Heart left ventricle (tissue), 16 donors: ENCODE results near the gene SH3BP4. TPM values are rescaled to one million over a fixed set of nuclear protein-coding genes. Genes with fewer than 3 reads are reported as not detected.

Experiments
- ATAC-seq, 4 donors: fragments of 200-7000 bp; cut with Tn5 transposase; one replicate each; pipeline ENCODE4 v1.9.1; 2020 to 2022; ENCODE audit warnings: moderate library complexity in 4 of 4, mild to moderate bottlenecking in 3 of 4, moderate number of reproducible peaks in 1 of 4
- DNase-seq, 5 donors: peaks; one replicate each; pipeline ENCODE4 v3.0.0-alpha.2; 2020
- H3K27ac ChIP-seq, 12 donors: fragments of 200-600 bp; sonication (generic) in 4 of 12; one replicate each; pipeline versions ENCODE4 v1.5.0 to v1.8.0; 2016 to 2022; ENCODE audit warnings: mild to moderate bottlenecking in 2 of 12
- H3K27me3 ChIP-seq, 9 donors: fragments of 200-600 bp; sonication (generic) in 2 of 9; one replicate each; pipeline versions ENCODE4 v1.5.1 to v1.8.0; 2016 to 2022; ENCODE audit warnings: mild to moderate bottlenecking in 3 of 9
- H3K36me3 ChIP-seq, 9 donors: fragments of 200-600 bp; sonication (generic) in 2 of 9; one replicate each; pipeline versions ENCODE4 v1.5.0 to v1.8.0; 2018 to 2022; ENCODE audit warnings: mild to moderate bottlenecking in 2 of 9
- H3K4me1 ChIP-seq, 12 donors: fragments of 200-600 bp; sonication (generic) in 4 of 12; one replicate each; pipeline versions ENCODE4 v1.5.0 to v1.8.0; 2016 to 2022; ENCODE audit warnings: mild to moderate bottlenecking in 3 of 12
- H3K4me3 ChIP-seq, 12 donors: fragments of 200-600 bp; sonication (generic) in 4 of 12; one replicate each; pipeline versions ENCODE4 v1.5.0 to v1.8.0; 2017 to 2022; ENCODE audit warnings: mild to moderate bottlenecking in 9 of 12, moderate library complexity in 4 of 12
- H3K9me3 ChIP-seq, 12 donors: fragments of 200-600 bp; sonication (generic) in 4 of 12; one replicate each; pipeline versions ENCODE4 v1.5.0 to v1.8.0; 2016 to 2022; ENCODE audit warnings: mild to moderate bottlenecking in 1 of 12
- POLR2A ChIP-seq, 2 donors: fragments of 450-650 bp; IDR thresholded peaks; one replicate each; pipeline ENCODE4 v1.6.1; 2017; ENCODE audit warnings: antibody characterized with exemption in 2 of 2, mild to moderate bottlenecking in 2 of 2, moderate library complexity in 2 of 2
- WGBS, 4 donors: extraction: QIAGEN DNeasy Blood & Tissue Kit in 2 of 4; methylation state at CpG; one replicate each; pipeline versions ENCODE4 v1.1.5 to v1.1.7; 2013 to 2018; 5-methylcytosine and 5-hydroxymethylcytosine counted together
- intact Hi-C, 10 donors: fragments of 100-400 bp; cut with DNase I; formaldehyde crosslinking; loops; one replicate each; pipeline versions ENCODE4 v1.11.1 to v1.14.2; 2022
- polyA plus RNA-seq, 2 donors: library from polyadenylated mRNA; stranded (reverse); fragments of 200-250 nt; gene quantifications; one replicate each; pipeline ENCODE4 v1.2.3, GENCODE V29; 2013
- total RNA-seq, 9 donors: library from RNA; depleted of rRNA in 2 of 9; stranded (reverse); fragments of >200 nt in 2 of 9; fragmentation: NEBNext Ultra II Directional in 3 of 9; extraction: Animal tissue kit (Norgen Biotek cat#: 25700) in 3 of 9; gene quantifications; one replicate each; pipeline versions ENCODE4 v1.1.0 to v1.2.4, GENCODE V29; 2016 to 2023
- TF ChIP-seq, protein P1 (sequence below), 12 donors: fragments of 200-600 bp; sonication (generic) in 4 of 12; IDR thresholded peaks; one replicate each; pipeline versions ENCODE4 v1.5.0 to v1.8.0; 2018 to 2022; ENCODE audit warnings: antibody characterized with exemption in 12 of 12, mild to moderate bottlenecking in 5 of 12
- donor health status: ischemic (EF 13 %, LVEDD 7.1; RV severe dilation, severe dysfunction).
- donor health status: healthy with polysubstance abuse.
- donor health status: DM: no; HTN: yes; CAD: no.
- donor health status: DM: no; HTN: no; CAD: no.
- donor health status: ischemic (EF 25% LVEDD 6.9; RV normal size, moderate dysfunction).
- donor health status: ischemic (EF 25% LVEDD 5.7; RV mildly dilated, moderate dysfunction).
- donor health status: healthy.
- donor health status: DM: yes; HTN: yes; CAD: no.
- donor health status: ischemic (EF 35%, LVEDD 5.7; RV mildly dilated, moderate dysfunction).
- donor health status: nonischemic (EF 11% LVEDD 7.7; RV severe dilation, severe dysfunction).
- donor health status: DM: yes; HTN: yes; CAD: no.
- donor health status: PGD.
- donor health status: ischemic (EF 29% LVEDD 5.4; RV normal size, mild dysfunction).
- donor health status: nonischemic (EF 23%, LVEDD 6.1; RV moderate dilation, normal function).

The SH3BP4 gene
- total and polyA plus RNA-seq, 11 donors: 5.4 to 33.5 (median 12.4) TPM

GRCh38 chr2:235097196-235097595 is 145.4 kb downstream of the SH3BP4 start:
- TF ChIP-seq, protein P1, sequence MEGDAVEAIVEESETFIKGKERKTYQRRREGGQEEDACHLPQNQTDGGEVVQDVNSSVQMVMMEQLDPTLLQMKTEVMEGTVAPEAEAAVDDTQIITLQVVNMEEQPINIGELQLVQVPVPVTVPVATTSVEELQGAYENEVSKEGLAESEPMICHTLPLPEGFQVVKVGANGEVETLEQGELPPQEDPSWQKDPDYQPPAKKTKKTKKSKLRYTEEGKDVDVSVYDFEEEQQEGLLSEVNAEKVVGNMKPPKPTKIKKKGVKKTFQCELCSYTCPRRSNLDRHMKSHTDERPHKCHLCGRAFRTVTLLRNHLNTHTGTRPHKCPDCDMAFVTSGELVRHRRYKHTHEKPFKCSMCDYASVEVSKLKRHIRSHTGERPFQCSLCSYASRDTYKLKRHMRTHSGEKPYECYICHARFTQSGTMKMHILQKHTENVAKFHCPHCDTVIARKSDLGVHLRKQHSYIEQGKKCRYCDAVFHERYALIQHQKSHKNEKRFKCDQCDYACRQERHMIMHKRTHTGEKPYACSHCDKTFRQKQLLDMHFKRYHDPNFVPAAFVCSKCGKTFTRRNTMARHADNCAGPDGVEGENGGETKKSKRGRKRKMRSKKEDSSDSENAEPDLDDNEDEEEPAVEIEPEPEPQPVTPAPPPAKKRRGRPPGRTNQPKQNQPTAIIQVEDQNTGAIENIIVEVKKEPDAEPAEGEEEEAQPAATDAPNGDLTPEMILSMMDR (IDR thresholded peaks at IDR 0.05): no peak
- no peak for TF ChIP-seq POLR2A (IDR thresholded peaks at IDR 0.05)
- no peak for ATAC-seq
- 82 to 96% (median 91%) methylated on average over 6 of the region's 6 CpGs for WGBS, 4 donors
- peaks cover 0 to under 1% (median 0%) of the 10 kb centered on the region in 12 donors for H3K4me1 ChIP-seq
- no peak overlapping the region for H3K4me3 ChIP-seq
- no peak overlapping the region for H3K27ac ChIP-seq
- intact Hi-C loops: loop anchor here in 2 of 10 donors (10.0 kb wide), 2 partner anchors 92 to 212 kb away; no protein-coding TSS in a partner anchor
- H3K27me3 ChIP-seq: no peaks in the 10 kb centered on the region
- H3K9me3 ChIP-seq: no peaks in the 10 kb centered on the region
- no peaks in the 10 kb centered on the region for H3K36me3 ChIP-seq
- DNase-seq: no peak

DNA sequence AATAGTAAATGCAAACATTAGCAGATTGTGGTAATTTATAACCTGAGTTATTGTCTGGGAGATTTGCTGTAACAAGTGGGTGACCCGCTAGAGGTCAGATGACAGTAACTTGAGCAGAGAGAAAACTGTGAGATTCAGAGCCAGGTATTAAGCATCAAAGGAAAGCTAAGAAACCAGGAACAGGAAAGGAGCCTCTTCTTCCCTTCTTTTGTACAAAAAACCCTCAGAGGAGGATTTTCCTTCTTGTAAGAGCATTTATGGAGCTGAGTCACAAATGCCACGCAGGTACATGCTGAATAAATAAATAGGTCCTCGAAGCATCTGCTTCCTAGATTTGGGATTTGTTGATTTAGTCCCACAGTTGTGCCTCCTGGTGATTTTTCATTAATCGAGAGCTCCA is 146.5 kb downstream of the SH3BP4 start:
- ATAC-seq: no peak
- 84 to 89% (median 88%) methylated on average over 4 of the region's 4 CpGs for WGBS, 4 donors

GRCh38 chr2:235098736-235099494 is 147.1 kb downstream of the SH3BP4 start:
- peaks cover 0 to 7% (median 2%) of the 10 kb centered on the region in 12 donors for H3K4me1 ChIP-seq
- DNase-seq (no peak), ATAC-seq (no peak)
- H3K9me3 ChIP-seq: no peaks in the 10 kb centered on the region
- TF ChIP-seq, protein P1 (IDR thresholded peaks at IDR 0.05): no peak
- no peak for TF ChIP-seq POLR2A (IDR thresholded peaks at IDR 0.05)
- intact Hi-C loops: loop anchor here in 2 of 10 donors (10.0 kb wide), 2 partner anchors 94 to 214 kb away; no protein-coding TSS in a partner anchor
- H3K27ac ChIP-seq: no peak overlapping the region
- H3K36me3 ChIP-seq: no peaks in the 10 kb centered on the region
- no peaks in the 10 kb centered on the region for H3K27me3 ChIP-seq
- WGBS, 4 donors: 76 to 82% (median 79%) methylated on average over 9 of the region's 9 CpGs
- no peak overlapping the region for H3K4me3 ChIP-seq

More for the DNA sequence above, 146.5 kb downstream of the SH3BP4 start:
- Histone ChIP-seq H3K27ac (no peak overlapping the region), H3K27me3 (no peaks in the 10 kb centered on the region), H3K9me3 (no peaks in the 10 kb centered on the region), H3K4me1 (peaks cover 0 to 7% (median 2%) of the 10 kb centered on the region in 12 donors), H3K36me3 (no peaks in the 10 kb centered on the region), H3K4me3 (no peak overlapping the region)
- TF ChIP-seq, protein P1 (IDR thresholded peaks at IDR 0.05): no peak
- no peak for TF ChIP-seq POLR2A (IDR thresholded peaks at IDR 0.05)
- intact Hi-C loops: loop anchor here in 2 of 10 donors (10.0 kb wide), 2 partner anchors 93 to 213 kb away; no protein-coding TSS in a partner anchor
- DNase-seq: no peak

- Histone ChIP-seq H3K9me3 (no peaks in the 10 kb centered on the region), H3K27me3 (no peaks in the 10 kb centered on the region), H3K27ac (no peak overlapping the region), H3K4me1 (peaks cover 0 to 13% (median 2%) of the 10 kb centered on the region in 12 donors), H3K4me3 (no peak overlapping the region), H3K36me3 (no peaks in the 10 kb centered on the region)
- 34 to 52% (median 38%) methylated on average over 9 of the region's 9 CpGs for WGBS, 4 donors
- DNase-seq (no peak), ATAC-seq (peak in 1 of 4 donors; percentile 36)
- intact Hi-C loops: loop anchor here in 6 of 10 donors (5.0 to 10.0 kb wide), 5 partner anchors 96 to 478 kb away; partner anchors contain the start of gene SH3BP4 (in 1 of the 6)
- TF ChIP-seq, protein P1 (IDR thresholded peaks at IDR 0.05): no peak
- no peak for TF ChIP-seq POLR2A (IDR thresholded peaks at IDR 0.05)
Observed at GRCh38 chr2:235102896-235103295, 151.1 kb downstream of the SH3BP4 start.
